ENCODE measurements around the gene RAD18.

The RAD18 gene

GRCh38 chr3:8893001-8893400, 70.3 kb downstream of the RAD18 start:
- no peak for DNase-seq

- no peak for DNase-seq
Observed at GRCh38 chr3:8891774-8892173, 71.5 kb downstream of the RAD18 start.

GRCh38 chr3:8891303-8891702, 72.0 kb downstream of the RAD18 start:
- DNase-seq, result no peak

GRCh38 chr3:8888301-8888915, 74.9 kb downstream of the RAD18 start:
- no peak for DNase-seq

DNA sequence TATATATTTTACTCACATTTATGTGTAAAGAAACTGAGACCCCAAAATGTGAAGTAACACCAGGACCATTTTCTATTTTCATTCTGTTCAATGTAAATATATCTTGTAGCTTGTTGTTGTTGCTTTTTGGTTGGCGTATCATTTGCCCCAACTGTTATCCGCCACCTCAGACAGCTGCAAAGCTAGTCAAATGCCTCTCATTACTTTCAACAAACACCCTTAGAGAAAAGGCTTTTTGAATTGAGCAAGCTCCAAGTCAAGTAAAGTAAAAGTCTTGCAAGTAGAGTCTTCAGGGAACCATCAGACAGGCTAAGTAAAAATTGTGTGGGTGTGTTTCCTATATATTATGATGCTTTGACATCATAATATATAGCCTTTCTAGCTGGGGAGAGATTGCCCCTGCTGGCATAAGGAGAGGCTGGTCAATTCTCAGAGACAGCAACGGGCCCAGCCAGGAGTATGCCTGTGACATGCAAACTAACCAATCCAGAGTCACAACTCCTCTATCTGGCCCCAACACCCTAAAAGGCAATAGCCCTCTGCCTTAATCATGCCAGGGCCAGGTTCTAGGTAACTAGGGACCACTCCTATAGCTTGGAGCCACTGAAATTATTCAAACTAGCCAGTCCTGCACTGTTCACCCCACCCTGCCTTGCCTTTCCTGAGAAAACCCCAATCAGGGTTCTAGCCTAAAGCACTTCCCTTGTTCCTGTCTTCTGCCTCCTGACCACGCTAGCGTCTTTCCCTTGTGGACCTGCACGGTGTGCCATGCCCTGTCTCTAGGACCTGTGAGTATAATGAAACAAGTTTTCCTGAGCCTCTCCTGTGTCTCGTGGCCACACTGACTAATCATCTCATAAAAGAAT, 75.6 kb downstream of the RAD18 start:
- DNase-seq, result no peak

GRCh38 chr3:8886546-8886945, 76.7 kb downstream of the RAD18 start:
- DNase-seq, result no peak

GRCh38 chr3:8885536-8886316, 77.5 kb downstream of the RAD18 start:
- DNase-seq, result no peak

DNA sequence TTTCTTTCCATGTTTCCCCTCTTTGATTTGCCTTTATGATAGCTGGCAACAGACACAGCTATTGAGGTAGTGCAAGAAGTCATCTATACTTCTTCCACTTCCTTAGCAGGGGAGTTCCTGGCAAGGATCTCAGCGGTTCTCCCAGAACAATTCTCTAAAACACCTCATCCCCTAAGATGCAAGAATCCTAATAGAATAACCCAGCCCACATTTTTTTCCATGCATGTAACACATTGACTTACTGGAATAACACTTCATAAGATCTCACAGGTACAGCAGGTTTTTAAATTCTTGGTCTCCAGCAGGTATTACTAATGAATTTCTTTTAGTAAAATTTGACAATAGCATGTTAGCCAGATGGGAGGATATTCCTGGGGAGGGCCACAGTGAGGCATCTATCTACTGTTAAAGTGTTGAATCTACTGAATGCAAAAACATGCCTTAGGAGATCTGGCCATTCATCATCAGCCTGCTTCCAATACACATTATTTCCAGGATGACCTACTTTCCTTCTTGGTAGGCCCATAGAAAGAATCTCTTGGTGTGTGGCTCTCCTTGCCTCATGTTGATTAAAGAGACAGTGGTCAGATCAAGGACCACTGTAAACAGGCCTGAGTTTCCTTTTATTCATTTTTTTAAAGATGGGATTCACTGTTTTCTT, 78.5 kb downstream of the RAD18 start:
- DNase-seq, result no peak

- DNase-seq, result no peak
Observed at GRCh38 chr3:8882642-8883041, 80.6 kb downstream of the RAD18 start.

GRCh38 chr3:8882171-8882593, 81.1 kb downstream of the RAD18 start:
- DNase-seq, result no peak

GRCh38 chr3:8879347-8879944, 83.8 kb downstream of the RAD18 start:
- no peak for DNase-seq

DNA sequence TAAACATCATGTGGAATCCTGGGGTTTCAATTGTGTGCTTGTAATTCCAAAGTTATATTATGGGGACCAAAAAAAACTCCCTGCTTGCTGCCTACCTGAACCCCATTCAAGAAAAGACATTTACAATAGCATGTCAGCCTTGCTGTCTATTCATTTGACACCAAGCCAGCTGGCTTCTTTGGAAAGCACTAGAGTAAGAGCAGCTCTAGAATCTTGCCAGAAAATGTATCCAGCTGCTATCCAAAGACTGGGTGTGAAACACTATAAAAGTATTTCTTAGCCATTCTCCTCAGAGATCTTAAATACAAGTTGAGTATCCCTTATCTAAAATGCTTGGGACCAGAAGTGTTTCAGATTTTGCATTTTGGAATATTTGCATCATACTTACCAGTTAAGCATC, 87.4 kb downstream of the RAD18 start:
- no peak for DNase-seq

DNA sequence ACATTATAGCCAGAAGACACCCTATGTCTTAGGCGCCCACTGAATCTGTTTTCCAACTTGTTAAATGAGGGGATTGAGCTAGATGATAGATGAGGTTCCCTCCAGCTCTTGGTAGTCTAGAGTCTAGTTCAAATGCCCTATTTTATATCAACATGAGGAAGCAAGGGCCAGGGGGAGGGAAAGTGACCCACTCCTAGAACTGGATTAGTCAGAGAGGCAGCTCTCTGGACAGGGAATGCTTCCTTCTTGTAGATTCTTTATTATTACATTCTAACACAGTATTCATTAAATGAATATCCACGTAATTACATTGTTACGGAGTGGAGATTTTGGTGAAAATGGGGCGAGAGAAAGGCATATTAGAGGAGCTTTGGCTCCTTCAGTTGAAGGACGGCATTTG, 89.5 kb downstream of the RAD18 start:
- no peak for DNase-seq

- DNase-seq, result no peak
Observed at GRCh38 chr3:8872261-8872660, 91.0 kb downstream of the RAD18 start.

DNA sequence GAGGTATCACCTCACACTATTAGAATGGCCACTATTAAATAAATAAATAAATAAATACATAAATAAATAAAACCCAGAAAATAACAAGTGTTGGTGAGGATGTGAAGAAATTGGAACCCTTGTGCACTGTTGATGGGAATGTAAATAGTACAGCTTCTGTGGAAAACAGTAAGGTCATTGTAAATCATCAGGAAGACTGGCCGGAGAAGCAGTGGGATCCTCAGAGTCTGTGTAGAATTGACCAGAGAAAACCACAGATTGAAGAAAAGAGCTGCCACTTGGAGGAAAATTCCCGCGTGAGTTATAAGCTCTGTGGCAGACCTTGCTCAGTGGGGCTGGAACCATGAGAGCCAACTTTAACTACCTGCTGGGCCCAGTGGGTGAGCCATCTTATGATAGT, 92.0 kb downstream of the RAD18 start:
- DNase-seq, result no peak

- no peak for DNase-seq
Observed at GRCh38 chr3:8870134-8870533, 93.1 kb downstream of the RAD18 start.

GRCh38 chr3:8869613-8870012, 93.7 kb downstream of the RAD18 start:
- no peak for DNase-seq

DNA sequence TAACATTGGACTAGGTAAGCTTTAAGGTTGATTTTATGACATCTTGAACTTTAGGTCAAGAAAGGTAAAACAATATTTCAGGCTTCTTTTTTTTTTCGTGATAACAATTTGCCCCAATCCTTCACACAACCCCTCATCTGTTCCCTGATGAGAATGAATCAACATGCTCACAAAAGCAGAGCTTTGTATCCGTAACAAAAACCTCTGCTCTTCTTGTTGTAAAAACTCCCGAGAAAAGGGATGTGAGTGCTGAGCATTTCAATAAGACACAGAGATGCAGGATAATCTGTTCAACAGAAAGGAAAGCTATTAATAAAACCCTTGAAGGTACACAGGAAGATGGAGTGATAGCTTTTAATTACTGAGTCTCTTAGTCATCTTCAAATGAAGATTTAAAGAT, 94.3 kb downstream of the RAD18 start:
- DNase-seq, result no peak

DNA sequence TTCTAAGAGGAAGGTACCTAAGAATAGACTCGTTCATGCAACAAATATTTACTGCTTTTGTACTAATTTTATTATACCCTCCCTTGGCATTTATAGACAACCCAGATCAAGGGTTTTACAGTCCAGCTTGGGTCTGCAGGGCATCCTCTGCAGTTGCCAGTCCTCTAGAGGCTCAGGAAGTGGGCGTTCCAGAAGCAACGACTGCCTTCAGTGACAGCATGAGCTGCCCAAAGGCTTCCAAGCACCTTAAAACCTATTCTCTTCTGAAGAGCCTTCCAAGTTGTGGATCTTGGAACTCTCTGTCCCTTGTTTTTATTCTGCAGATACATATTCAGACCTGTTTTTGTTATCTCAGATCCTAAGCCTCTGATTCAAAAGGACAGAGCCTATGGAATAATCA, 95.6 kb downstream of the RAD18 start:
- DNase-seq, result no peak

GRCh38 chr3:8865697-8866096, 97.6 kb downstream of the RAD18 start:
- DNase-seq, result no peak

DNA sequence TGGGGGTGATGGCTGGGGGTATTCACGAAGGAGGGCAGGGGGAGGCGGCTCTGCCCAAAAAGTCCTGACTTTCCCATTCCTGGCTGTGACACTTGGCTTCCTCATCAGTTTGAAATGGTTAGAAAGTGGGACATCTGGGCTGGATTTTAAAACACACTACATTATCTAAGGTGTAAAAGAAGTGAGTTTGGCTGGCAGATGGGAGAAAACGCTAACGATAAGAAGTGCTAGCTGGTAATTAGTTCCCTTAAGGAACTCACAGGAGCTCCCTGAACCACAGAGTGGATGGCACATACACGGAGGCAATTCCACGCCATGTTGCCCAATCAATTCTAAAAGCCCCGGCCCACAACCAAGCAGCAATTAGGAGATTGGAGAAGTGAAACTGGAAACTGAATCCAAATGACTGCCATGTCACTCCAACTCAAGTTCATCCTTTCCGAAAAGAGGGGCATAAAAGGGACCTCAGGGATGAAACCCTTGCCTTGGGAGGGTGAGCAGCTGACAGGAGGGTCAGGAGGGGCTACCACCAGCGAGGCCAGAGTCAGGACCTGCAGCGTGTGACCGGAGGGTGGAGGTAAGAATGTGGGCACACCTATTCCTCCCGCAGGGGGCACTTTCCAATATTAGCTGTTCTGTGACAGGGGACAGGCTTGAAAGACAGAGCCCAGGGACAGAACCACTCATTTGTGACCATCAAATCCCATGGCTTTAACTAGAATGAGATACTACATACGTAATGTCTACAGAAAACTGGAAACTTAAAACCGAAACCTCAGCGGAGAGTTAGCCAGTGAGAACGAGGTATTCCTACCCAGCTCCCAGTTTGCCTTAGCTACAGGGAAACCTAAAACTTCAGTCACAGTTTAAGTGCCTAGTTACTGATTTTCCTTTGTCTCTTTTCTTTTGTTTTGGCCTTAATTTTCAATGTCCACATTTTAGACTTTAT, 98.6 kb downstream of the RAD18 start:
- DNase-seq, result no peak

DNA sequence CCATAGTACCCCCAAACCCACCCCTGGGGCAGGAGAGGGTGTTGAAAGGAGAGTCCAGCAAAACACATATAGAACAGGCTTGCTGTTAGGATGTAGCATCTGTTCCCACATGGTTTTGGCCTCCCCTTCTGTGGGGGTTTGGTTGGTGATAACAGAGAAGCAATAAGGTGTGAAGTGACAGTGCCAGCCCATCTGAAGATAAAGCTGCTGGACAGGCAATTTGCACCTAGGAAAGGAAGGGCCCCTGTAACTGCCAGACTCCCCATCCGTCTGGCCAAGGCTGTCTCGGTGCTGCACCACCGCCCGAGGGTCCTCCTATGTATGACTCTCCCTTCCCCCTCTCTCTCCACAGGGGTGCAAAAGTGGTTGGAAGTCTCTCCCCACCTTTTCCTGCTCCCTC, 99.4 kb downstream of the RAD18 start:
- DNase-seq, result no peak
